ENCODE results near the gene RPLP2. TPM values are rescaled to one million over a fixed set of nuclear protein-coding genes. Genes with fewer than 3 reads are reported as not detected.

RPLP2 gene
- total RNA-seq, 1 experiment from 2014 or later: 2,582 TPM

- TF ChIP-seq SOX15 (CRISPR knock-in tag; IDR thresholded peaks at IDR 0.05) (no peak), ZSCAN18 (CRISPR knock-in tag; IDR thresholded peaks at IDR 0.05) (no peak), EMX1 (CRISPR knock-in tag; IDR thresholded peaks at IDR 0.05) (no peak), HMGA2 (CRISPR knock-in tag; IDR thresholded peaks at IDR 0.05) (no peak), ZNF281 (CRISPR knock-in tag; IDR thresholded peaks at IDR 0.05) (no peak), JAZF1 (CRISPR knock-in tag; IDR thresholded peaks at IDR 0.05) (no peak), FOXK1 (CRISPR knock-in tag; IDR thresholded peaks at IDR 0.05) (no peak; the same call in 1 of the 2 replicates), TCF7 (CRISPR knock-in tag; IDR thresholded peaks at IDR 0.05; ENCODE audit: low read depth) (peak; percentile 64; the same call in 1 of the 2 replicates), NFE2L1 (CRISPR knock-in tag; IDR thresholded peaks at IDR 0.05) (peak; percentile 41; the same call in 1 of the 2 replicates), NR1H2 (CRISPR knock-in tag; IDR thresholded peaks at IDR 0.05) (no peak), MAX (CRISPR knock-in tag; IDR thresholded peaks at IDR 0.05) (peak; percentile 40; the same call in 1 of the 2 replicates), ZMAT4 (CRISPR knock-in tag; IDR thresholded peaks at IDR 0.05) (no peak), ZBTB21 (CRISPR knock-in tag; IDR thresholded peaks at IDR 0.05; ENCODE audit: borderline replicate concordance) (no peak), ZNF263 (CRISPR knock-in tag; IDR thresholded peaks at IDR 0.05; ENCODE audit: low read depth) (no peak), ZNF219 (CRISPR knock-in tag; IDR thresholded peaks at IDR 0.05; ENCODE audit: borderline replicate concordance) (no peak), ZNF138 (CRISPR knock-in tag; conservative IDR thresholded peaks at IDR 0.05) (0 out of 2 replicates have a peak, but pooled peaks have one; percentile 36), ZNF512 (CRISPR knock-in tag; IDR thresholded peaks at IDR 0.05; ENCODE audit: borderline replicate concordance) (no peak), TEAD1 (CRISPR knock-in tag; IDR thresholded peaks at IDR 0.05) (peak; percentile 66; the same call in 1 of the 2 replicates), ARID4B (CRISPR knock-in tag; IDR thresholded peaks at IDR 0.05; ENCODE audit: borderline replicate concordance) (no peak), NR2C2 (CRISPR knock-in tag; IDR thresholded peaks at IDR 0.05) (no peak), CBFB (CRISPR knock-in tag; IDR thresholded peaks at IDR 0.05; ENCODE audit: low read depth) (0 out of 2 replicates have a peak, but pooled peaks have one; percentile 44), TP53 (CRISPR knock-in tag; IDR thresholded peaks at IDR 0.05) (no peak; the same call in 1 of the 2 replicates), E2F5 (CRISPR knock-in tag; IDR thresholded peaks at IDR 0.05) (peak; percentile 91), NR3C1 (CRISPR knock-in tag; conservative IDR thresholded peaks at IDR 0.05; ENCODE audit: low read depth) (no peak), FOXP1 (CRISPR knock-in tag; IDR thresholded peaks at IDR 0.05; ENCODE audit: borderline replicate concordance) (0 out of 2 replicates have a peak, but pooled peaks have one; percentile 62), MYBL2 (CRISPR knock-in tag; IDR thresholded peaks at IDR 0.05) (0 out of 2 replicates have a peak, but pooled peaks have one; percentile 53), ATF1 (CRISPR knock-in tag; IDR thresholded peaks at IDR 0.05) (peak; percentile 65)
Measured at GRCh38 chr11:777288-778255, 32.2 kb upstream of the RPLP2 start, which contains the start of gene GATD1 (continued).
